GM12878 (cell line): Measurements from ENCODE around the gene KRTAP17-1.

Experiments used
- ATF3 ChIP-seq: IDR thresholded peaks from 2 replicates; pipeline ENCODE4 v1.6.1; 2011; ENCODE audit warnings: low read depth, mild to moderate bottlenecking, low read length, moderate library complexity, borderline replicate concordance; ENCODE audit errors: extremely low read depth
- CBX5 ChIP-seq: sonication (generic); IDR thresholded peaks from 2 replicates; pipeline ENCODE4 v1.6.1; 2016; ENCODE audit warnings: low read depth, moderate library complexity, mild to moderate bottlenecking, inconsistent platforms
- CREB1 ChIP-seq: IDR thresholded peaks from 2 replicates; pipeline ENCODE4 v1.6.1; 2012; ENCODE audit warnings: low read depth, mild to moderate bottlenecking, inconsistent platforms
- CTCF ChIP-seq, 3 experiments: IDR thresholded peaks in 2 of 3; conservative IDR thresholded peaks in 1 of 3; 2 replicates each; pipeline ENCODE4 v1.5.1; 2011; ENCODE audit warnings: low read depth in 3 of 3, low read length in 3 of 3, mild to moderate bottlenecking in 3 of 3, control low read depth in 2 of 3, moderate library complexity in 2 of 3, inconsistent platforms in 1 of 3, mixed read lengths in 1 of 3; ENCODE audit not compliant: control insufficient read depth in 2 of 3, insufficient read depth in 1 of 3; ENCODE audit errors: extremely low read depth in 1 of 3
- ESRRA ChIP-seq: IDR thresholded peaks from 2 replicates; pipeline ENCODE4 v1.6.1; 2012; ENCODE audit warnings: mild to moderate bottlenecking, low read length, improper control_type of control experiment
- HDAC6 ChIP-seq: fragments of 200-600 bp; sonication (generic); IDR thresholded peaks from one replicate; pipeline ENCODE4 v1.8.0; 2017; ENCODE audit warnings: antibody characterized with exemption; ENCODE audit not compliant: unreplicated experiment
- NBN ChIP-seq: fragments of 450-650 bp; IDR thresholded peaks from 2 replicates; pipeline ENCODE4 v1.6.1; 2016
- NFXL1 ChIP-seq: fragments of 450-650 bp; IDR thresholded peaks from 2 replicates; pipeline ENCODE4 v1.6.1; 2017; ENCODE audit warnings: antibody characterized with exemption, mild to moderate bottlenecking, borderline replicate concordance
- POLR2A ChIP-seq: IDR thresholded peaks from 2 replicates; pipeline ENCODE4 v1.6.1; 2011; ENCODE audit warnings: low read depth, mild to moderate bottlenecking, low read length
- POLR2AphosphoS5 ChIP-seq: IDR thresholded peaks from 2 replicates; pipeline ENCODE4 v1.6.1; 2011; ENCODE audit warnings: mild to moderate bottlenecking, low read length, inconsistent platforms
- USF2 ChIP-seq: IDR thresholded peaks from 2 replicates; pipeline ENCODE4 v1.6.1; 2011; ENCODE audit warnings: low read depth, low read length, improper control_type of control experiment, borderline replicate concordance
- TF ChIP-seq, protein P1 (sequence below): fragments of 450-650 bp; IDR thresholded peaks from 2 replicates; pipeline ENCODE4 v1.6.1; 2016; ENCODE audit warnings: mild to moderate bottlenecking

- no peak for TF ChIP-seq CTCF (IDR thresholded peaks at IDR 0.05 in 2 of 3, conservative IDR thresholded peaks at IDR 0.05 in 1 of 3; ENCODE audit: control insufficient read depth in 2 of 3, extremely low read depth in 1 of 3, insufficient read depth in 1 of 3, low read depth in 3 of 3, low read length in 3 of 3)
- no peak for TF ChIP-seq ESRRA
- no peak for TF ChIP-seq CBX5
- no peak for TF ChIP-seq POLR2A
- no peak for TF ChIP-seq NBN
- TF ChIP-seq, protein P1, sequence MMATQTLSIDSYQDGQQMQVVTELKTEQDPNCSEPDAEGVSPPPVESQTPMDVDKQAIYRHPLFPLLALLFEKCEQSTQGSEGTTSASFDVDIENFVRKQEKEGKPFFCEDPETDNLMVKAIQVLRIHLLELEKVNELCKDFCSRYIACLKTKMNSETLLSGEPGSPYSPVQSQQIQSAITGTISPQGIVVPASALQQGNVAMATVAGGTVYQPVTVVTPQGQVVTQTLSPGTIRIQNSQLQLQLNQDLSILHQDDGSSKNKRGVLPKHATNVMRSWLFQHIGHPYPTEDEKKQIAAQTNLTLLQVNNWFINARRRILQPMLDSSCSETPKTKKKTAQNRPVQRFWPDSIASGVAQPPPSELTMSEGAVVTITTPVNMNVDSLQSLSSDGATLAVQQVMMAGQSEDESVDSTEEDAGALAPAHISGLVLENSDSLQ = no peak
- no peak for TF ChIP-seq CREB1
- no peak for TF ChIP-seq NFXL1
- TF ChIP-seq USF2 = no peak
- TF ChIP-seq POLR2AphosphoS5 = no peak
- TF ChIP-seq HDAC6 = no peak
- TF ChIP-seq ATF3 = no peak
Observed at GRCh38 chr17:41333836-41334235, 18.3 kb upstream of the KRTAP17-1 start.
